ENCODE data around the gene ICOS.

- TF ChIP-seq JUND (IDR thresholded peaks at IDR 0.05; ENCODE audit: borderline replicate concordance, low read depth, low read length) (no peak), JUND (tag; IDR thresholded peaks at IDR 0.05; ENCODE audit: borderline replicate concordance, low read depth, low read length) (no peak), NFATC3 (IDR thresholded peaks at IDR 0.05) (no peak), TBP (optimal IDR thresholded peaks at IDR 0.05; ENCODE audit: low read depth, low read length) (no peak), ZZZ3 (IDR thresholded peaks at IDR 0.05) (no peak), EZH2 (IDR thresholded peaks at IDR 0.05; ENCODE audit: borderline replicate concordance, low read depth, low read length) (no peak), CREB1 (IDR thresholded peaks at IDR 0.05) (no peak), CREB1 (CRISPR knock-in tag; IDR thresholded peaks at IDR 0.05) (no peak)
Measured at GRCh38 chr2:203959672-203960071, 23.1 kb downstream of the ICOS start.

Data from K562 (cell line).